Activated CD8-positive, alpha-beta memory T cell treated with anti-CD3 and anti-CD28 coated beads for 24 hours (primary cell): ENCODE data around the gene POMT2.

Experiments used
- DNase-seq: peaks from one replicate; pipeline ENCODE4 v3.0.0-alpha.2; 2020

The POMT2 gene

DNA sequence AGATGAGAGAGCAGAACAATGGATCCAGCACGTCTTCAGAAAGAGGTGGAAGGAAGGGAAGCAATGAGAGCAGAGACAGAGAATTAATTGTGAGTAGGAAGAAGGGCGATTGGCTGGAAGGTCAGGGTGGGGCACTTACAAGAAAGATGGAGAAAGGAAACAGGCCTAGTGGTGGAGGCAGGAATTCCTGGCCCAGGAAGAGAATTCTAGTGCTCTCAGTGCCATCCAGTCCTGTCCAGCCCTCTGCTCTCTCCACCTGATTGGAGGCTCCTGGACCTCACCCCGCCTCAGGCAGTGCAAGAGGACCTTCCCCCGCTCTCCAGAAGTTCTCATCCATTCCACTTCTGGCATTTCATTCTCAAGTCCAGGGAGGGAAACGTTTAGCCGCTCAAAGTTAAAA lies 92.6 kb downstream of the POMT2 start:
- no peak for DNase-seq

GRCh38 chr14:77225892-77226557 lies 94.7 kb downstream of the POMT2 start:
- DNase-seq, result no peak

GRCh38 chr14:77225254-77225653 lies 95.4 kb downstream of the POMT2 start:
- DNase-seq, result no peak
